Dermis microvascular lymphatic vessel endothelial cell (primary cell): ENCODE data around the gene MAD1L1. TPM values are rescaled to one million over a fixed set of nuclear protein-coding genes. Genes with fewer than 3 reads are reported as not detected.
"Not testable (repeated sequence)": the region's sequence is repeated elsewhere in the genome, so short reads cannot be mapped to it uniquely, and the experiment has no call there.

Experiments
- DNase-seq, 2 donors: peaks; one replicate each; pipeline versions ENCODE4 v3.0.0 to v3.0.0-alpha.2; 2010; ENCODE audit warnings: low read depth in 2 of 2
- total RNA-seq: library from RNA; depleted of rRNA; stranded (reverse); fragments of >200 nt; gene quantifications from 2 replicates; pipeline ENCODE4 v1.2.1, GENCODE V29; 2014

MAD1L1 gene
- total RNA-seq, 1 donor from 2014 or later = 41.1 TPM

DNA sequence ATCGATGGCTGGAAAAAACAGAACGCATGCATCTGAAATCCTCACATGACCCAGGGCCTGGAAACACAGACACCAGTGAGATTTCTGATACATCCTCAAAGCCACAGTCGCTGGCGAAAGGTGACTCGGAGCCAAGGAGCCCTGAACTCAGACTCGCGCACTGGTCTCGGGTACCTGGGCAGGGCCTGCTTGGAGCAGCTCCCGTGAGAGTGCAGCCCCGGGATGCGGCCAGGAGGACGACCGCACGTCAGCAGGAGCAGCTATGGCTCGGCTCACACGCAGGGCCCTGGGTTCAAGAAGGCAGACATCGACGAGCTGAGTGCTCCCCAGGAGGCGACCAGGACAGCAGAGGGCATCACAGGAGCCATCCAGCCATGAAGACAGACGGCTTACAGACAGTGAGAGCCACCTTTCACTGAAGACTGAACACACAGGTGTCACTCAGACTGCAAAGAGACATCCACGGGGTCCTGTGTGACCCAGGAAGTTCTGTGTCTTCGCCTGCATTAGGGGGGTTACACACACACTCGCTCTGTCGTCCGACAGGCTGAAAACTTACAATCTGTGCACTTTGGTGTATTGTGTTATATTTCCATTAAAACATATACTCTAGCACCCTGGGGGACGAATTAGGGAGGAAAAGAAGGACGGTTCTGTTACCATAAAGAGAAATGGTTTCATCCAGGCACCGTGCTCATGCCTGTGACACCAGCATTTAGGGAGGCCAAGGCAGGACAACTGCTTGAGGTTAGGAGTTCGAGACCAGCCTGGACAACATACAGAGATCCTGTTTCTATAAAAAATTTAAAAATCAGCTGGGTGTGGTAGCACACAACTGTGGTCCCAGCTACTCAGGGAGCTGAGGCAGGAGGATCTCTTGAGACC, 227.7 kb downstream of the MAD1L1 start:
- DNase-seq = no peak

DNA sequence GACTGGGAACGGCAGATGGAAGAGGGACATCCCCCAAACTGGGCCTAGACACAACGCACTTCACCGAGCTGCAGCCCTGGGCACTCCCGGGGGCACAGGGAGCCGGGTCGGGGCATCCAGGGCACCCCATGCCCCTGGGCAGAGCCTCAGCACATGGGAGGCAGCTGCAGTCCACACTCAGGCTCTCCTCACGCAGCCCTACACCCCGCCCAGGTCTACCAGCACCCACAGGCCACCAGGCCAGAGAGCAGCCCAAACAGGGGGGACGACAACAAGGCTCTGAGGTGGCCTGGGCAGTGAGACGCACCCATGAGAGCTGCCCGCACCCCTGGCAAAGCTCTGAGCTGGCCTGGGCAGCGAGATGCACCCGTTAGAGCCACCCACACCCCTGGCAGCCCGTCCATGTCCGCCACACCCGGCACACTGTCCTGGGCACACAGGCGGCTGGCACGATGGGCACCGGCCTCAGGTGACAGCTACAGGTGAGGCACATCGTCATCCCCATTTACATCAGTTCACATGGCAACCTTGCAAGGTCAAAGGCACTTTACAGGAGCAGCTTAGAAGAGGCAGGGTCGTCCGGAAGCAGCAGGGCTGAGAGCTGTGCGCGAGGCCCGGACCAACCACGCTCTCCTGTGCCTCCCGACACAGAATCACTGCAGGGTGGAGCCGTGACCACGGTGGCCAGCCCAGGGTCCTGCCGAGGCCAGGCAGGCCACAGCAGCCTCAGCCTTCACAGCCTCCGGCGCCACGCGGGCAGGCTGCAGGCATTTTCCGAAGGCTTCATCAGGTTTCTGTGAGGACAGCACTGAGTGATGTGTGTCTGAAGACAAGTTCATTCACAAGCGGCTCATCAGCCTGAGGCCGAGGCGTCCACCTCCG, 228.6 kb downstream of the MAD1L1 start:
- no peak for DNase-seq

DNA sequence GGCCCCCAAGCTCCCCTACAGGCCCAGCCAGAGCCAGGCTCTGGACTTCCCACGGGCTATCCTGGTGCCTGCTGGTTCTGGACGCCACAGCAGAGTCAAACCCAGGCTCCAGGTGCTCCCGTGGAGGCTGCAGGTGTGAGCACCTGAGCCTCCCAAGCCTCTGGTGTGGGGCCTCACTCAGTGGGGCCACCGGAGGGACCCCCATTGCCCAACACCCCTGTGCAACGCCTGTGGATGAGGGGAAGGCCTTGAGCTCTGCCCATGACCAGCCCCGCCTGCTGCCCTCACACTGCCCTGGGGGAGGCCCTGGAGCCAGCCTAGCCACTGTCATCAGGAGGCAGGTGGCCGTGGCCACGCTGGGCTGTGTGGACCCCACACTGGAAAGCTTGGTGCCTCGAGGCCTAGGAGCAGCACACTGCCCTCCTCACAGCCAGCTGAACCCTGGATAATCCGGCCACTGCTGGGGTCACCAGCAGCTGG, 229.3 kb downstream of the MAD1L1 start:
- DNase-seq = no peak

DNA sequence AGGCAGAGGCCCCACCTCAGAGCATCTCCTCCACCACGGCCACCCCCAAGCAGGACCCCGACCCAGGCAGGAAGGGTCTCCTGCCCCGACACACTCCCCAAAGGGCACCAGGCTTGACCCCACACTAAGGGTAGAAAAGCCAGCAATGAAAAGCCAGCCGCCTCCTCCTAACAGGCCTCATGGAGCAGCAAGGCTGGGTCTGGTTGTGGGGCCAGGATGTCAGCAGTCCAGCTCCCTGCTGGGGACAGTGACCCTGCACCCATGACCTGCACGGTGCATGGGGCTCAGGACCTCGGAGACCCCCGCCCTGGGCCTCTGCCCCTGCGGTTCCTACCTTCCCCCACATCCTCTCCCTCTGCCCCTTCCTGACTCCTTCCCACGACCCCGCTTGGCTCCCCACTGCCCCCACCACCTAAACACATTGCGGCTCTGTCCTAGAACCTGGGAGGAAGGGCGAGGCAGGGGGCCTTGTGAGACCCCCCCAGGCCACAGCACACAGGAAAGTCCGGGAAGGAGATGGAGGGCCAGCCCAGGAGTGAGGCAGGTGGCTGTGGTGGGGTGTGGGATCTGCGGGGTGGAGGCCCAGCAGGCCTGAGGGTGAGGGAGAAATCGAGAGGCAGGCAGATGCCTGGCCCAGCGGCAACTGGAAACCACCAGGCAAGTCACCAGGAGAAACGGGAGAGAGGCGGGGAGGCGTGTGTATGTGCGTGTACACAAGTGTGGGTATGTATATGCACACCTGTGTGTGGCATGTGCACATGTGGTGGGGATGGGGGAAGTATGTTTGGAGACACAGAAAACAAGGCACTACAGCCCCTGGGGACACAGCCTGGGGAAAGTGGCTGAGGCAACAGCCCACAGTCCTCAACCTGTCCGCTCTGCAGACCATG, 229.9 kb downstream of the MAD1L1 start:
- no peak for DNase-seq

DNA sequence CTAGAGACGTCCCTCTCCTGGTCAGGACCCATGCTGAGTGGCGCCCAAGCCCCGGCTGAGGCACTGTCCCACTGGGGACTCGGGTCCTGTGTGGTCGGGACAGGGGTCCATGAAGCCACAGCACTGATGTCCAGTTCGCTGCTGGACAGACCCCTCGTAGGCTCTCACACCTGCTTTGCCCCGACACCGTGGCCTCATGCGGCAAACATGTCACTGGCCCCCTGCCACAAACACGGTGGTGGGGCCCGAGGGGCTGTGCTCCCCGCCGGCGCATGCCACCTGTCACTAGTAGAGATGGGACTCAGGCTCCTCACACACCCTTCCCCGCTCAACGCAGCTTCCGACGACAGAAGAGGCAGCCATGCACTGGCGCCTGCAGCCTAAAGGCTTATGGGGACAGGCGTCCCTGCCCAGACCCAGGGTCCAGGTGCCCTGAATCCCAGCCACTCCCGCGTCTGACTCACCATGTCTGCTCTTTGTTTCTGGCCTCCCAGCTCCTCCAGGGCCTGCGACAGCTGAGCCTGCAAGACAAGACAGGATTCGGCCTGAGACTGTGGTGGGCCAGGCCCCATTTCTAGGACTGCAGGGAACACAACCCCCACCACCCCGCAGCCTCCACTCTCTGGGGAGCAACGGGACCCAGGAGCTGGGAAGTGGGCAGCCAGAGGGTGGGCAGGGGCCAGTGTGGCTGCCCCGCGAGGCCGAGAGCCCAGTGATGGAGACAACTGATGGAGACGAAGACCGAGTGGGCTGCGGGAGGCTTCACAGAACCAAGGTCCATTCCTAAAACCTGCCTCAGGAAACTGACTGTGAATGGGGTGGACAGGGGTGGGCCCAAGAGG, 230.9 kb downstream of the MAD1L1 start:
- no peak for DNase-seq

DNA sequence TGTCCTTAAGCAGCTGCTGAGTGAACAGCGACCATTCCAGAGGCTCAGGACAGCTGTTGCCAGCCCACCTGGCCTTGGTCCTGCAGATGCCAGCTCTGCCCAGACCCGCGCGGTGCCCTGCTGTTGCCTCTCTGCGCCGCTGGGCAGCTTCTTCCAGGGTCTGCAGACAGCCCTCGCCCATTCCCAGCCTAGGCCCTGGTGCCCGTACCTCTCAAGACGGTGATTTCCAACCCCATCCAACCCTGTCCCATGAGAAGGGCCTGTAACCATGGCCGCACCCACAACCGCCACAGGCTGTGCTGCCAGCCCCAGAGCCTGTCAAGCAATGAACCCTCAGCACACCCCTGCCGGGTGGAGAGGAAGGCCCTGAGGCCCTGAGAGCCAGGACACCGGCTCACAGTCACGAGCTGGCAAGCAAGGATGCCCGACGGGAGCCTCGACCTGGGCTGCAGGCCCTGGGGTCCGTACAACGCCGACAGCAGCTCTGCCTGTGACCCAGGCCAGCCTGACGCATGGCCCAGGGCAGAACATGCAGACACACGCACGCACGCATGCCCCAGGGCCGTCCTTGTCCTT, 231.9 kb downstream of the MAD1L1 start:
- DNase-seq = no peak

DNA sequence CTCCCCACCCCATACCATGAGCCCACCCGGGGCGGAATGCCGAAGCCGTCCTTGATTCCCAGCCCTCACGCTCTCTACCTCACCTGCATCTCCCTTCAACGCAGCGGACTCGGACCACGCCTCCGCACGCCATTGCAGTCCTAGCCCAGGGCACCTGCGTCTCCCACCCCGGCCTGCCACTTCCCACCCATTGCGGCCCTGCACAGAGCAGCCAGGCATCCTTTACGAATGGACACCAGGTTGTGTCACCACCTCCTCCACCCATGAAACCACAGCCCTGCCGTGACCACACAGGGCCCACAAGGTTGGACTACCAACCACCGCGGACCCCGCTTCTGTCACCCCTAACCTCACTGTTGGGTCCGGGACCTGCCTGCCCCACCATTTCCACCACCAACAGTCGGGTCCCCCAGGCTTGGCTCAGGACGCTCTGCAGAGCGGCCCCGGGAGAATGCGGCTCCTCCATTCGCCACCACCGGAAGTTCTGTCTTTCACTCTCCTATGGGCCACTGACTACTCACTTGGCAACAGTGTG, 232.5 kb downstream of the MAD1L1 start:
- DNase-seq = no peak

DNA sequence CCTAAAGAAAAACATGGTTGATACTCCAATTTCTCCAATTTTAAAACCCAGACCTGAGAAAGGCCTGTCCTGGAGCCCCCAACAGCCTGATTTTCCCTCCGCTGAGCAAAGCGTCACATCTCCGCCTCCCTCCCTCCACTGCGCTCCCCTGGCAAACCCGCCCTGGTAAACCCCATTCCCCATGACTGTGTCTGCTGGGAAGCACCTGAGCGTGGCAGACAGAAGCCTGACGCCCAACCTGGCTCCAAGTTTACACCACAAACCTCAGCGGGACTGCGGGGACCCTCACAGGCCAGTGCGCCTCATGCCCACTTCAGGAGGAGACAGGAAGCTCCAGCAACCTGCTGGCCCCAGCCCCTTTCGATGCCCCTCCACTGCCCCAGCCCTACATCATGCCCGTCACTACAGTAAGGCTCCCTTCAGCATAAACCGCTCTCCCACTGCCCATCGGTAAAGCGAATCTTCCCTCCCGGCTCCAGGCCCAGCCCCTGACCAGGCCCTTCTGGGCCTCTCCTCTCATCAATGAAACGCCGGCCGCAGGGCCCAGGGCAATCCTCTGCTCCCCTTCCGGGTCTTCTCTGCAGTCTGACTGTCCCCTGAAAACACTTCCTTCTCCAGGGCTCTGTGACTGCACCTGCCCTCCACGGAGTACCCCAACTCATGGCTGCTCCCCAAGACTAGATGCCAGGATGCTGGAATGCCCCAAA, 233.3 kb downstream of the MAD1L1 start:
- DNase-seq = no peak

DNA sequence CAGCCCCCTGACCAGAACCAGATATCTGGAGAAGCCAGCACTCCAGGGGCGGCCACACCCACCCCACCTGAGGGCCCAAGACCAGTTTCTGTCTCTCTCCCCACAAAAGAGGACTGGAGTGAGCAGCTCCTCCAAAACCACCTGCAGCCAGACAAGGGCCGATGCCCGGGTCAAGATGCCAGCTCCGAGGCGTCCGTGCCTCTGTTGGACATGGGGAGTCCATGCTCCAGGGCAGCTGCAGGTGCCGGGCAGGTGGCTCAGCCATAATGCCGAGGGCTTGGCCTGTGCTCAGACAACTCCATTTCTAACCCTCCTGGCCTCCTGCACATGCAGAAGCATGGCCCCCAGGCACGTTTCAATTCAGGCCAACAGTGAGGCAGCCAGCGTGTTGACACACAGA, 234.6 kb downstream of the MAD1L1 start:
- DNase-seq = no peak

DNA sequence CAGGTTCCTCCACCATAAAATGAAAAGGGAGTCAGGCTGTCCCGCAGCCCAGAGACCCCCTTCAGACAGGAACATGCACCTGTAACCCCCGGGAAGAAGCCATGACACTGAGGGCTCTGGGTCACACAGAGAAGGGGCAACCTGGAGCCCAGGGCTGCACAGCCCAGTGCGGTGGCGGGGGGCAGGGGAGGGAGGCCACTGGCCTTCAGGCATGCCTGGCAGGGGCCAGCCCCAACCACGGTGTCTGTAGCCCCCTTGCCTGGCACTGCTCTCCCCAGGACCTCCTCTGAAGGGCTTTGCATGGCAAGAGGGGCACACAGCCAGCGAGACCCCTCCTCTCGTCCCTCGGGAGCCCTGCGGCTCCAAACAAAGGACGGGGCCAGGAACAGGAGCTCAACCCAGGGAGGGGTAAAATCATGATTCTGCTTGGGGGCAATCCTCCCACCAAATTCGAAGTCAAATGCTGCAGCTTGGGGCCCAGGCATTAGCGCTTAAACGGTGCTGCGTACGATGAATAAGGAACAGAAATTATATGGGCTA, 235.1 kb downstream of the MAD1L1 start:
- no peak for DNase-seq

DNA sequence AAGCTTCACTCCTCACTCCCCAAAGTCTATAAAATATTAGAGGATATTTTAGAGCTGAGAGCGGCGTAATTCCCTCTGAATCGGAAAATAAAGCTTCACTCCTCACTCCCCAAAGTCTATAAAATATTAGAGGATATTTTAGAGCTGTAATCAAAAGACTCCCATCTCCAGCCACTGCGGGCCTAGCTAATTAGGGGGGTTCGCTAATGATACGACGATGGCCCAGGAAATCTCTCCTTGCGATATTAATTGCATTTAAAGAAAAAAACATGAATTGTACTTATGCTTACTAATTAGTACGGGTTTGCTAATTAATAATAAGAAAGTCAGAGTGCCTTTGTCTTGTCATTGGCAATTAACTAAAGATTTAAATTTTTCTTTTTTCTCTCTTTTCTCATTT, 235.9 kb downstream of the MAD1L1 start:
- DNase-seq = no peak

DNA sequence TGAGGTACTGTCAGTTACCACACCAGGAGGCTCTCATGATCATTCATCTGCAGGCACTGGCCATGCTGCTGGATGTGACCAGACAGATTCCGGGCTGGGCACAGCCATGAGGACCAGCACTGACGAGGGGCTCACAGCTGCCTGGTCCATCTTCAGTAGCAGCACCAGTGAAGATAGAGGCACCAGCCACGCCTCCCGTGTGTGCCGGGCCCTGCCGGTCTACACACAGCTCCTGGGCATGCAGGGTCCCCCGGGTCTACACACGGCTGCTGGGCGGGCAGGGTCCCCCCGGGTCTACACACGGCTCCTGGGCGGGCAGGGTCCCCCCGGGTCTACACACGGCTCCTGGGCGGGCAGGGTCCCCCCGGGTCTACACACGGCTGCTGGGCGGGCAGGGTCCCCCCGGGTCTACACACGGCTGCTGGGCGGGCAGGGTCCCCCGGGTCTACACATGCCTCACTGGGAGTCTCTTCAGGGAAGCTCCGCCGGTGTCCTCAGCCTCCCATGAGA, 236.8 kb downstream of the MAD1L1 start:
- not testable (repeated sequence) for DNase-seq

DNA sequence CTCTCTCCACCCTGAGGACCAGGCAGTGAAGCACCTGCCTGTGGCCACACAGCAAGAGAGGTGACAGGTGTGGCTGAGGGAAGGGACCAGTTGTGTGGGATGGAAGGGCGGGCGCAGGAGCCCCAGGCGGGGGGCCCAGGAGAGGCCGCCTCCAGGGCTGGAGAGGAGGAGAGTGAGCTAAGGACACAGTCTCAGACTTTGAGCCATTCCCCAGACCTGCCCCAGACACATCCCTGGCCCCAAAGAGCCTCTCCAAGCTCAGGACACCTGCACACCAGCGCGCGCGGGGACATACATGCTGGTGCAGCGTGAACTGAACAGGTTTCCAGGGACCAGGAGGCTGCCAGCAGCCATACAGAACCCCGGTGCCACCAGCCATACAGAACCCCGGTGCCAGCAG, 237.3 kb downstream of the MAD1L1 start:
- DNase-seq = no peak

DNA sequence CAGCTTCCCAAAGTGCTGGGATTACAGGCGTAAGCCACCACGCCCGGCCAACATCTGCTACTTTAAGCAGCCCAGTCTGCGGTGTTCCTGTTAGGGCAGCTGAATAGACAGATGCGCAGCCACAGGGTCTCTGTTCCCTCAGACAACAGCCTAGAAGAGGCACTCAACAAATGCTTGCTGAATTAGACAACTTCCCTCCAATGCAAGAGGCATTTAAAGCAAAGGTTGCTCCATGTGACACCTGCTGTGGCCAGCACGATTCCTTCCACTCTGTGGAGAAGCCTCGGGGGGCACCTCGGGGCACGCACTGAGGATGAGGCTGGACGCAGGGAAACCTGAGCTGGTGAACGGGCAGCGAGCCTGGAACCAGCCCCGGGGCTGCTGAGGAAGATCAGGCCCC, 237.8 kb downstream of the MAD1L1 start:
- DNase-seq = no peak

DNA sequence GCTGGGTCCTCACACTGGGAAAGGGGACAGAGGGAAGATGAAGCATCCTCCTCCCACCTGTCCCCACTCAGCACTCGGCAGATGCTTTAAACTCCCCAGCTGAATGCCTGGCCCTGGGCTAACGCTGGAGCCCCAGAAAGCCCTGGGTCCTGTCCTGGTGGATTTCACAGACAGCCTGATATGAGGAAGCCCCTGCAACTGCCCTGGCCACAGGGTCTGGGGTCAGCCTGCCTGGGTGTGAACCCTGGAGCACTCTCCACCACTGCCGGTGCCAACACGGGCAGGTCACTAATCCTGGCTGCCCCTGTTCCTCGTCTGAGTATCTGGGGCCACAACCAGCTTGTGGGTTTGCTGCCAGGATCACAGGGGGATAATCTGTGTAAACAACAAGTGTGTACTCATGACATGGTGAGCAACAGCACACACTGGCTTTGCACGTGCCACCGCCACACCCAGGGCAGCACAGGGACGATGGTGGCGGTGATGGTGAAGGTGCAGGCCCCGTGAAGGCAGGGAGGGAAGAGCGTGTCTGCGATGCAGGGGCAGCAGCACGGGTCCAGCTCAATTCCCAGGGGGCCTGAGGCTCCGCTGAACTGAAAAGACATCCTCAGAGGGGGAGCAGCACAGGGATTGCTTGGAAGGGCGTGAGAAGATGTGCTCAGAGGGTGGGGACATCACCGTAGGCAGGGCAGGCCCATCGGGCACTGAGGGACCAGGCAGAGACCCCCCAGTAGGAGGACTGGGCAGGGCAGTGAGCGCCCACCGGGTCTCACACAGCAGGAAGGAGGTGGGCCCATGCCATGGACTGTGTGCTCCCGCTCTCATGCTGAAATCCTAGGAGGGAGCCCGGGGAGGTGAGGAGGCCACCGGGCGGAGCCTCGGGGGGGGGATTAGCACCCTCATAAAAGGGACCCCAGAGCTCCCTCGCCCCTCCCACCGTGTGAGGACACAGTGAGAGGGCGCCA, 238.7 kb downstream of the MAD1L1 start:
- no peak for DNase-seq

DNA sequence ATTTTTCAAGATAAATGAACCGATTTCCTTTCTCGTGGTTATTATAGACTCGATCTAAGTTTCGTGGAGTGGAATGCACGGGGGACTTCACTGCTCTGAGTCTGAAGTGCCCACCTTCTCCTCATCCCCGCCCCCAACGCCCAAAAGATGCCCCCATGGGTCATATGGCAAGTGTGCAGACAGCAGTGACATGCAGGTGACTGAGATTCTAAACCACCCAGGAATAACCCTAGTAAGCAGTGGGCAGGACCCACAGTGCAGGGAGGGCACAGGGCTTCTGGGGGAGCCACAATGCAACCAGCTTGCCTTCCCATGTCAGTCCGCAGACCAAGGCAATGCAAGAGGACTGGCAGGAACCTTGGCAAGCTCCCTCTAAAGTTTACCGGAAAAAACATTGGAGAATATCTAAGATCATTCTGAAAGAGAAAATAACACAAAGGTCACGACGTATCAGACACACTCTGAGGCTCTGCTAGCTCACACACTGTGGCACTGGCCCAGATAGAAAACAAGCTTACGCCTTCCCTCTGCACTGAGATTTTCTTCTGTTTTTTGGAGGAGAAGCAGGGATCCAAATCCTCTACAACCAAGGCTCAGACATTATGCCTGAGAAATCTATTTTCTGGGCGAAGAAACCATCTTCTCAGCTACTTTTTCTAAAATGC, 239.6 kb downstream of the MAD1L1 start:
- DNase-seq = no peak

DNA sequence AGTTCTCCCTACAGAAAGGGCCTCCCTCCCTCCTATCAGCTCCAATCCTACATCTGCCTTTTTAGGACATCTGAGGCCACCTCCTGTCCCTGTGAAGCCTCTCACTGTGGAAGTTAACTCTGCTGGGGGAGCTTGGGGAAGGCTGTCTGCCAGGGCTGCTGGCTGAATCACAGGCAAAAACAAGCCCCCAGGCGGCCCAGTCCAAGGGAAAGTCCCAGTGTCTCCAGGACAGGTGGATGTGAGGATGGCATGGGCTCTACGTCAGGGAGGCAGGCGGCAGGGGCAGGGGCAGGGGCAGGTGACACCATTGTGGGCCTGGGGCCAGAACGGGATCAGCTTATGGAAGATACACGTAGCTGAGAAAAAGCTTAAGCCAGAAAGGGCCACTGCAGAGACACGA, 240.2 kb downstream of the MAD1L1 start:
- DNase-seq = no peak
